Stimulated activated CD8-positive, alpha-beta memory T cell treated with anti-CD3 and anti-CD28 coated beads, Interleukin-15, amount 100 ng/mL, for 48 hours (primary cell): ENCODE results near the gene PAK1.
"Not testable (repeated sequence)": the region's sequence is repeated elsewhere in the genome, so short reads cannot be mapped to it uniquely, and the experiment has no call there.

Experiments used
- DNase-seq, 2 donors: peaks; one replicate each; pipeline ENCODE4 v3.0.0-alpha.2; 2020; ENCODE audit warnings: low read depth in 2 of 2

The PAK1 gene

DNA sequence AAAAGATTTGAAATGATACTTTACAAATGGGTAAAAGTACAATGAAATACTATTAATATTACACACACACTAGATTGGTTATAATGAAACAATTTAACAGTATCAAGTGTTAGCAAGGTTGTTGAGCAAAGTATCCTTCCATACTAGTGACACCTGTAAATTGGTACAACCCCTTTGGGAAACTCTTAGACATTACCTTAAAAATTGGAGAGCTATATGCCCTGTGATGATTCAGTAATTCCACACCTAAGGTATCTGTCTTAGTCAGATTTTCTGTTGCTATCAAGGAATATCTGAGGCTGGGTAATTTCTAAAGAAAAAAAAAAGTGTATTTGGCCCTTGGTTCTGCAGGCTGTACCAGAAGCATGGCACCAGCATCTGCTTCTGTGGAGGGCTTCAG lies 165.1 kb downstream of the PAK1 start:
- no peak for DNase-seq

DNA sequence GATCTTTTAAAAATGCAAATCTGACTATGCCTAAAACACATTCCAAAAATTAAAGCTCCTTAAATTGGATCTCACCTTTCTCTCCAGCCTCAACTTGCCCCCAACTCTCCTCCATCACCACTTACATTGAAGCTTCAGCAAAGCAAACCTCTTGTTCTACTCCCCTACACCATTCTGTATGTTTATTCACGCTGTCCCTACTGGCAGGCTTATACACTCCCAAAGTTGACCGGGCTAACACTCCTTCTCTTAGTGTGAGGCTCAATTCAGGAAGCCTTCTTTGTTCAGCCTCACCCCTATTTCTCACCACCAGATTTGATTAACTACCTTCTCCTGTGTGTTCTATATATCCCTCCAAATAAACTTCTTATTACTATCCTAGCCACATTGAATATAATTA lies 170.6 kb downstream of the PAK1 start:
- DNase-seq = no peak

DNA sequence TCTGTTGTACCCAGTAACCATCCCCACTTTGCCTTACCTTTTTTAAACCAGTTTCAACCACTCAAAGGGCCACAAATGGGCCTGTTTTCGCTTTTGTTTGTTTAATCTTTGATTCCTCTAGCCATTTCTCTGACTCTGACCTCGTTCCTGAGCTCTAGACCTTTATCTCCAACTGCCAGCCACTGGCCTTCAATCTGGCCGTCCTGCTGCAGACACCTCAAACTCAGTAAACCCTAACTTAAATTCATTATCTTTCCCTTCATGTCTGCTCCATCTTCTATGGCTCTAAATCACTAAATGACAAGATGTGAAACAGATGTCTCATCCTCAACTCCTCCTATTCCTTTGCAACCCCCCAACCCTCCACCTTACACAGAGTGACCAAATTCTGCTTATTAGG lies 171.1 kb downstream of the PAK1 start:
- no peak for DNase-seq

DNA sequence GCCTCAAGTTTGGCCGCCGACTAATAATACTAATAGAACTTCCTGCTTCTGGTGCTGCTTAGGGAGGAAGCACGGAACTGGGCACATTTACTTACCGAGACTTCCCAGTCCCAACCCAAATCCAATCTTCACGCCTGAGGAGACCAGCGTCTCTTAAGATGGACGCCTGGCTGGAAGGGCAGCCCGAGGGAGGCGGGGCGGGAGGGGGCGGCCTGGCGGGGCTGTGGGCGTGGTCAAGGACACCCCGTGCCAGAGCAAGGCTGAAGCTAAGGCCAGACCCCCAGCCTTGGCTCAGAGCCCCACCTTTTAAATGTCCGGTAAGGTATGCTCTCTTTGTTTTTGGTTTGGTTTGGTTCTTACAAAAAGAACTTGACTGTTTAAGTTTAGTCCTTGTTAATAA lies 172.4 kb downstream of the PAK1 start, which contains the start of gene GDPD4:
Gene GDPD4 (minus strand): TSS at position 177 of the 400 bp plus-strand sequence. CDS start 16,549 bp downstream, outside the sequence.
- no peak for DNase-seq

DNA sequence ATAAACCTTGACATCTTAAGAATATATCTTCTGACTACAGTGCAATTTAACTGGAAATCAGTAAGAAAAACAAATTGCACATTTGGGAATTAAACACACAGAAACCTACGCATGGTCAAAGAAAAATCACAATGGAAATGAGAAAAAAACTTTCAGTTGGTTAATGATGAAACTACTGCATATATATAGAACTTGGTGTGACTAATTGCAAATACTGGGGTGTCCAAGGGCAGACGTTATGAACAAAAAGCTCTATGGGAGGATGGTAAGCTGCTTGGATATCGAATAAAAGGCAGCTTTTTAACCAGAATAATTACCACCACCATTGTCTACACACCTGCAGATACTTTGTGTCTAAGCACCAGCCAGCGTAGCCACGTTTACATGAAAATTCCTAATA lies 173.2 kb downstream of the PAK1 start:
- no peak for DNase-seq

DNA sequence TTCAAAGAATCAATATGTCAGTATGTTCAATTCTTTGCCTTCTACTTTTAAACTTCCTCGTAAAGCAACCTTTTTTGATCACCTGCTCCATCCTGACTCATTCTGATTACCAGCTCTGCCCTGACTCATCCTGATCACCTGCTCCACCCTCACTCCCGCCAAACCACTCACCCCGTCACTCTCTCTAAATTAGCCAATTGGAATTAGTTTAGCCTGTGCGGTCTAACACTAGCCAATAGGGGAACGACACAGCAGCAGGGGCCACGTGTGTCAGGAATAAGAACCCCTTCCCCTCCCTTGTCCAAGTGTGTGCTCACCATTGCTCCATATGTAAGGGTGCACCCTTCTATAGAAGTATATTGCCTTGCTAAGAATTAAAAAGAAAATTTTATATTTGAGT lies 173.9 kb downstream of the PAK1 start:
- DNase-seq = not testable (repeated sequence)

DNA sequence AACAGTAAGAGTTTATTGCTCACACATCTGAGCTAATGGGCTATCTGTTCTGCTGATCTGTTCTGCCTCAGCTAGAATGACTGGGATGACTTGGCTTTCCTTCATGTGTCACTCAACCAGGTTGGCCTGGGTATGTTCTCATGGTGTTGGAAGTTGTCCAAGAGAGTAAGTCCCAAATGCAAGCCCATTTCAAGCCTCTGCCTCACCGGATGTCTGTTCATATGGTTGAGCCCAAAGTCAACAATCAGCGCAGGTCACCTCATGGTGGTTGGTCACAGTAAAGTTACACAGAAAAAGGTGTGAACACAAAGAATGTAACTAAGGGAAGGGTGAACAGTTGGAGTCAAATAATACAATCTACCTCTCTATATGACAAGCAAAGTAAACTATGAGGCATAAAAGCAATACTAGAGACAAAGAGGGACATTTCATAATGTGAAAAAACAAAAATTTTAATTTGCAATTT lies 174.3 kb downstream of the PAK1 start:
- DNase-seq = no peak

DNA sequence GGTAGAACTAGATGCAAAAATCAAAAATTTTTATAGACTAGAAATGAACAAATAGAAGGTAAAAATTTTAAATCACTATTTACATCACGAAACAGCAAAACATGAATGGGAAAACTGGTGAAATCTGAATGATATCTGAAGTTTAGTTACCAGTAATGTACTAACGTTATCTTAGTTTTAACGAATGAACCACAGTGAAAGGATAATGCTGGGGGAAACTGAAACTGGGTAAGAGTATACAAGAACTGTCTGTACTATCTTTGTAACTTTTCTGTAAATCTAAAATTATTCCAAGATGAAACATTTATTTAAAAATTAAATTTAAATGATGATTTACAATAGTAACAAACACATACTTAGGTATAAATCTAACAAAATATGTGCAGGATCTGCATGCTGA lies 179.9 kb downstream of the PAK1 start:
- DNase-seq = no peak

DNA sequence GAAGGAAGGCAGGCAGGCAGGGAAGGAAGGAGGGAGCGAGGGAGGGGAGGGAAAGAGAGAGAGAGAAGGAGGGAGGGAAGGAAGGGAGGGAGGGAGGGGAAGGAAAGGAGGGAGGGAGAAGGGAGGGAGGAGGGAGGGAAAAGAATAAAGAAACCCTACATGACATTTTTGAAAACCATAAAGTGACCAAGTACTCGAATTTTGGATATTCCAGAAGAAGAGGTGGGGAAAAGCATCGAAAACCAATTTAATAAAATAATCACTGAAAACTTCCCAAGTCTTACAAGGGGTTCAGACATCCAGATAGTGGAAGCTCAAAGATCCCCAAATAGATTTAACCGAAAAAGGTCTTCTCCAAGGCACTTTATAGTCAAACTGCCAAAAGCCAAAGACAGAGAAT lies 184.2 kb downstream of the PAK1 start:
- DNase-seq = no peak

DNA sequence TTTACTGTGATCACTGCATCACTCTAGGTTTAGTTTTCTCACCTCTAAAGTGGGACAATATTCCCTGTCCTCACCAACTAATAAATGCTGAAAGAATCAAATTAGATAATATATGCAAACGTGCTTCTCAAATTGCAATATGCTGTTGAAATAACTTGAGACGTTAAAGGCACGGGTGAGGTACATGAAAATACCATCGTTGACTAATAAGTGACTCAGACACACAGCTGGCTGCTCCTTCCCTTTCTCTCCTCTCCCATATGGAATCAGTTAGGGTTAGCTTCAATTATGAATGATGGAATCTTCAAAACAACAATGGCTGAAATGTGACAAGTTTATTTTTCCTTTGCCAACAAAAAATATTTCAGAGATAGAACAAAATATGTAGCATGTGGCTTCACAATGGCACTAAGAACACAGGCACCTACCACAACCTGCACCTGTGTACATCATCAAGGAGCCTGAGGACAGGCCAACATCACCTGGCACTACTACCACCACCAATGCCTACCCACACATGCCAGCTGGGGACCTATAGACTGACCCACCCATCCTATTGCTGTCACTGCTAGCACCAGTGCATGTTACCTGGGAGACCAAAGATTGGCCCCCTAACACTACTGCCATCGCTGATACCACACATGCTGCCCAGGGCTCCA lies 186.2 kb downstream of the PAK1 start:
- no peak for DNase-seq

DNA sequence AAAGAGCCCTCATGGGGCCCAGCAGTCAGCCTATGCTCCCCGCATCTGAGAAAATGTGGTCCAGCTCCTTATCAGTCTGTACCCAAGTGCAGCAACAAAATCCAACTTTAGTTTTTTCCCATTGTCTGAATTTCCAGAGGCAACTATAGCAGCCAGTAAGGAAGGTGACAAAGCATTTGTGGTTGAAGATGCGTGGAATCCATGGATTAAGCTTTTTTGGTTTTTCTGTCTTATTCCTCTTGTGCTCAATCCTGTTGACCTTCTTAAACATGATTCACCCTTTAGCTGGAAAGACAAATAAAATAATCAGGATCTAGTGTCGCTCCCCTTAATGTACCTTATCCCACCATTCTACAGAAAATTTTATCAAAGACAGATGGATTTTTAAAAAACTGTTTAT lies 186.8 kb downstream of the PAK1 start:
- DNase-seq = no peak

DNA sequence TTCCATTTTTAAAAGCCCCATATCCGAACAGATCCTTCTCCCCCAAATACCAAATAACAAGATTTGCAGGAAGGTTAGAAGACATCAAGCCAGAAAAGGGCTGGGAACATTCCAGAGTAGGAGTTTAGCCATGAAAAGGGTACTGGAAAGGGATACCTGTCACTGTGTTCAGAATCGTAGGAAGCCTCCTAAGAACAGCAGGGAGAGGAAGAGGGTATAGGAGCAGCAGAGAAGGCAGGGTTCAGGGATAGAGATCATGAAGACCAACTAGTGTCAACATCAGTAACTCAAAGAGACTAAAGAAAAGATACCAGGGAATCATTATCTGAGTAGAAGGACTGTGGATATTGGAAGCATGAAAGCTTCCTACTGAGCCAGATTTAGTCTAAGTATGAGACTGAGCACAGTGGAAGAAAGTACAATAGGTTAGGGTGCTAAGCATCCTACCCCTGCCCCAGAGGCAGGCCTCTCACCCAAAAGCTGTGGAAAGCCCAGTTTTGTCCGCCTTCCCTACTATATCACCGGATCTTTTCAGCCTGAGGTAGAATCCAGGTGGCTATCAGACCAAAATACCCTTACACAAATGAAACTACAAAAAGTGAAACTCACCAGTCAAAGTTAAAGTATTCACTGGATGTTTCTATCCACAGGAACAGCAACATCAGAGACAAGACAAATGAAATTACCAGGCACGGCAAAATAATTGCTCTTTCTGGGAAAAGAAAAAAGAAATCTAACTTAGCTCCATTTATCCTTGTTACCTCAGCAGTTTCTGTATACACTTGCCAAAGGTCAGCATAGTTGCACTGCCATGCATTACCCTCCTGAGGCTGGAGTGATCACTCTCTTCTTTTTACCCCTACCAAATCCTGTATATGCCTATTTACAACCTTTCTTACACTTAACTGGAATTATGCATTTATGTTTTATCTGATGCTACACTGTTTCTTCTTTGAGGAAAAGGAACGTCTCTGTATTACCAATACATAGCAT lies 189.1 kb downstream of the PAK1 start:
- no peak for DNase-seq

DNA sequence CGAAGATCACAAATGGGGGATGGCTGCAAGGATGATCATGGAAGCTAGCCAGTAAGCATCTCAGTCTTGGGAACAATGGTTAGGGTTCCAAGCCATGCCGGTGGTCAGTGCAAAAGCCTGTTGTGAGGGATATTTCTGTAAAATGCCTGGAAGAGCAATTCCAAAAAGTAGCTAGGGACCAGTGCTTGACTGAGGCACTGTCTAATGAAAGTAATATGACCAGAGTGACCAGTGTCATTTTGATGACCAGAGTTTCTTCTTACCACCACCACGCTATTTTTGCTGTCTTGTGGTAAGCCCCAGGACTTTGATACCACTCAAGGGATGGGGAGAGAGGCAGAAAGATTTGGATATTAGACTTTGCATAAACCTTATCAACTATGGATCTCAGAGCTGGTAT lies 190.8 kb downstream of the PAK1 start:
- no peak for DNase-seq

DNA sequence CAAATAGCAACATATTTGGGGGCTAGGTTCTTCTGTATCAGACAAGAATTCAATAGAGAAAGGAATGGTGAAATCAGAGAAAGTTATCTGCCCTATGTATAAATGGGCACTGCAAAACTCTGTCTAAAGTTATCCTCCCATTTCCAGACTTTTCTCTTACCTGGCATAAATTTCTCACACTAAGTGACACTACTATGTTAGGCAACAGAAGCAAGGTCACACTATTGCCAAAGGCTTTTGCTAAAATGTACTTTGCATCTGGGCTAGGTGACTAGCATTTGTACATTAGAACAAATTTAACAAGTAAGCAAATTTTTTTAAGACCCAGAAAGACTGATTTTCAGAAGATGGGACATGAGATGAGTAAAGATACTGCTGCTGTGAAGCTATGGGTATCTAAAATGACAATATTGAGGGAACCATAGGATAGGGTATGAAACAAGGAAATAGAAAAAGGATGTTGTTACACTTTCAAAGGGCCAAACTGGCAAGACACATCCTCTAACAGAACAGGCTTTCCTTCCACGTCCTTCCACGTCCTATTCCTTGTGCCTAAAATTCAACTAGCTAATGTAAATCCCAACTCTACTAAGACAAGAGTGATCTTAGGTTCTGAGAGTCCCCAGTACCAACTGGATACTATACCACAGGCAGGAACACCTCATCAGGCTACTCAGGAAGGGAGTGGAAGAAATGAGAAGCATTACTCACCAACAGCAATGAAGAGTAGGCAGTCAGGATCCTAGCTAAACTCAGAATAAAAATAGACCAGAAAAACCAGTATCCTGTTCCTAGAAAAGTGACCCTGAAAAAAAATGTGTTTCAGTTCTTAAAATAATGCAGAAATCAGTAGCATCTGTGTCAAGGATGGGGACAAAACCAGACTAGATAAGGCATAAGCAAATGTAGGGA lies 195.0 kb downstream of the PAK1 start:
- DNase-seq = no peak

DNA sequence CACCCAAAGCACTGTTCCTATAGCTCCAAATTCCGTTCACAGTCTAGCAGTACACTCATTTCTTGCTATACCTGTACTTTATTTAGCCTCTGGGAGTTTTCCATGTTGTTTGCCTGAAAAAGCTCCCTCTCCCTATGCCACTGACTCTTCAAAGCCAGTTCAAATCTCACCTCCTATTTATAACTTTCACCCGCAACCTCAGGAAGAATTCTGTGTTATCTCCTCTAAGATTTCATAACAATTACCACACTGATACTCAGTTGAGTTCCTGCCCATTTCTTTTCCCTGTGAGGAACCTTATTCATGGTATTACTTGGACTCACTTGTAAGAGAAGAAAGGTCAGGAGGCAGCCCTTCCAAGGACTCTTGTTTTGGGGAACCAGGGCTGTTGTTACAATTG lies 197.6 kb downstream of the PAK1 start:
- DNase-seq = no peak
